Measurements from ENCODE around the gene DNAJB5.

Gene DNAJB5

GRCh38 chr9:34985311-34985899 is 4.1 kb upstream of the DNAJB5 start:
- peak; percentile 58 for DNase-seq

- DNase-seq: no peak
Measured at GRCh38 chr9:34986540-34987047, 3.0 kb upstream of the DNAJB5 start.

DNA sequence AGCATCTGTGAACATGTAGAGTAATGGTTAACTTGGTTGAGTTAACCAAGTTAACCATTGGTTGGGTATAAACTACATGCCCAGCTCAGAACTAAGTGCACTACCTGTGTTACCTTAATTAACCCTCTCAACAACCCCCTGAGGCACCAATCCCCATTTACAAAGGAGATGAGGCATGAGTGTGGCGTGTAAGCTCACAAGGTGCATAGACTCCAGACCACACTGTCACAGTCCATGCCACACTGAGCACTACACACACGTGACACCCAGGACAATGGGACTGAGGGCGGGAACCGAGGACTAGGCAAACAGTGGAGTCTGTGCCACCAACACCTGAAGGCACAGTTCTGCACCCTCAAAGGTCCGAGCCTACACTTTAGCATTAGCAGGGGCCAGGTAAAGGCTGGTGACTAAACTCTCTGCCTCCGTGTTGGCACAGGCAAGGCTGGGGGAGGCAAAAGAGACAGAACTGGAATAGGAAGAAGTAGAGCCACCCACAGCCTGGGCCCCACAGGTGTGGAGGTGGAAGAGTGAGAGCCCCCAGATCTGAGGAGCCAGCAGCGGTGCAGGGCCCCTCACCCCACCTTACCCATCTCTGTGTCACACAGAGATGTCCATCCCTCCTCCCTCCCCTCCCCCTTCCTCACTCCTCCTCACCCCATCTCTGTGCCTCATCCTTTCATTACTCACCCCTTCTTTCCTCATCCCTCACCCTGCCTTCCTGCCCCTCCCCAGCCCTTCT is 2.2 kb upstream of the DNAJB5 start:
- DNase-seq: no peak

GRCh38 chr9:34988218-34989002 is 1.1 kb upstream of the DNAJB5 start:
- DNase-seq: no peak

- DNase-seq: no peak
Measured at GRCh38 chr9:34989946-34990635, 546 bp downstream of the DNAJB5 start.

DNA sequence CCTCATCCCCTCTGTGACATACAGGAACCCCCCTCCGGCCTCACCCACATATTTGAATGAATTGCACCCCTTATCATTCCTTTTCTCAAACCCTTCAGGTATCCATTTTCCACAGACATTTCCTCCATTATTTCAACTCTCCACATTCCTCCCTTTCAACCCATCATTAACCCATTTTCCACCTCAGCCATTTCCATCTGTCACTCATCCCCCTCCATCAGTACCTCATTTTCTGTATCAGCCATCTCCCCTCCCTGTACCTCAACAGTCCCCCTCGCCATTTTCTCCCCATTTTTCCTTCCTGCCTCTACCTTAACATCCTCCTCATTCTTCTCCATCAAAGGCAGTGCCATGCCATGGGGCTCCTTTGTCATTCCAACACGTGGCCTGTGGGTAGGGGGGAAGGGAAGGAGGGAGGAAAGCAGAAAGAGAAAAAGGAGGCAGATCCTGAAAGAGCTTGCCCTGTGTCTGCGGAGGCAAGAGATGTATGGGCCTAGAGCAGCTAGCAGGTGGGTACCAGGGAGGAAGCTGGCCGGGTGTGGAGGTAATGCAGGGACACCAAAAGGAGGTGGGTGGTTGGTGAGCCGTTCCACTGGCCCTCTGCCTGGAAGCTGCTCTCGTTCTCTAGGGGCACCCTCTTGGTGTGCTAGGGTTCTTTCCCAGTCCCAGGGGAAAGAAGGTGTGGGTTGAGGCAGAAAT is 1.5 kb downstream of the DNAJB5 start:
- DNase-seq: no peak

GRCh38 chr9:34991607-34992375 is 2.2 kb downstream of the DNAJB5 start:
- no peak for DNase-seq

- peak; percentile 54 for DNase-seq
Measured at GRCh38 chr9:34992376-34992951, 2.9 kb downstream of the DNAJB5 start.

GRCh38 chr9:34993502-34994259 is 4.1 kb downstream of the DNAJB5 start:
- DNase-seq: no peak

DNA sequence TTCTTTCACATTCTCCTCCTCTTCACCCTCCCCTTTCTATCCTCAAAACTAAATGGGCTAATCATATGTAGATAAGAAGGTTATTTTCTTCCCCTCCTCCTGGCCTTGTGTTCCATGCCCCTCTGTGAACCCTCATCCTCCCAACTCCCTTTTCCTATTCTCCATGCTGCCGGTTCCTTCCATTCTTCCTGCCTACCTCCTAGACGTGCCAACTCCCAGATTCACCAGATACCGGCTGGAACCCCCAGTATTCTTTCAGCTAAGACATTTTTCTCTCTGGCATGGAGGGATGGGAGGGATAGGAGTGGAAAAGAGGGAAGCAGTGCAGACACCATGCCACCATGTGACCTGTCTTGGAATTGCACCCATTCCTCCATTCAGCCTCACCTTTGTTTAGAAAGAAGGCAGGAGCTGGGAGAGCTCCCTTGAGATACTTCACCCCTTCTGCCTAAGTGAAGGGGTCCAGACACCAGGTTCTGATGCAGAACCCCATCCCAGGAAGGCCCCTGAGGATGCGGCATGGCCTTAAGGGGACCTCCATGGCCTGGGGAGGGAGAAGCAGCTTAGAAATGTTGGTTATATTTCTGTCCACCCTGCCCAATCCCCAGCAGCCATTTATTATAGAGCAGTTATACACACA is 4.8 kb downstream of the DNAJB5 start:
- no peak for DNase-seq

- DNase-seq: no peak
Measured at GRCh38 chr9:34994900-34995669, 5.5 kb downstream of the DNAJB5 start.

DNA sequence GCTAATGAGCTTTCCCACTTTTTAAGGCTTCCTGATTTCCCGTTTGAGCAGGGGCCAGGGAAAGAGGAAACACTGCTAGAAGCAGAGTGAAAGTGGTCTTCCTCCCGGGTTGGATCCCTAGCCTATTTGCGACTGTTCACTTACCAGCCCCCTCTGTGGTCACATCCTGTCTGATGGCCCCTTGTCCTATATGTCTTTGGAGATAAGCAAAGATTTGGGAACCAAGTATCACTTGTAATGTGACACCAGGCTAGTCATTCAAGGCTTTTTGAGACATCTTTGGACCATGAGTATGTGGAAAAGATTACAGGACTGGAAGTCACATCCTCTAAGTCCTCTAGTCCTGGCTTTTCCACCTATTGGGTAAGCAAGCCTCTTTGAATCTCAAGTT is 6.1 kb downstream of the DNAJB5 start:
- DNase-seq: no peak

- DNase-seq: no peak
Measured at GRCh38 chr9:34996181-34996904, 6.8 kb downstream of the DNAJB5 start.

- DNase-seq: no peak
Measured at GRCh38 chr9:34996905-34997279, 7.3 kb downstream of the DNAJB5 start.

DNA sequence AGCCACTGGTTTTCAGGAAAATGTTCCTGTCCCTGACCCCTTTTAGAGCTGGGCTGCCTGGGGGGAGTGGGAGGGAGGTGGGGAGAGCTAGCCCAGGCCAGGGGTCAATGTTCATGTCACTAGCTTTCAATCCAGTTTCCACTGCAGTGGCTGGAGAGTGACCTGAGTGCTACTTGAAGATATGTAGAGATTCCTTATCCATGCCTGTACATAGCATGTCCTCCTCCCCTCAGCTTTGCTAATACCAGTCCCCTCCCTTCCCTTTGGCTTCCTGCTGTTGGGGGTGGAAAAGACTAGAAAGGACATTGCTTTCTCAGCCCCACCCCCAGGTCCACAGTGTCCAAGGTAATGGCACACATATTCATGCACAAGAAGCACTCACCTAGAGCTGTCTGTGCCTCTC is 7.8 kb downstream of the DNAJB5 start:
- DNase-seq: no peak

DNA sequence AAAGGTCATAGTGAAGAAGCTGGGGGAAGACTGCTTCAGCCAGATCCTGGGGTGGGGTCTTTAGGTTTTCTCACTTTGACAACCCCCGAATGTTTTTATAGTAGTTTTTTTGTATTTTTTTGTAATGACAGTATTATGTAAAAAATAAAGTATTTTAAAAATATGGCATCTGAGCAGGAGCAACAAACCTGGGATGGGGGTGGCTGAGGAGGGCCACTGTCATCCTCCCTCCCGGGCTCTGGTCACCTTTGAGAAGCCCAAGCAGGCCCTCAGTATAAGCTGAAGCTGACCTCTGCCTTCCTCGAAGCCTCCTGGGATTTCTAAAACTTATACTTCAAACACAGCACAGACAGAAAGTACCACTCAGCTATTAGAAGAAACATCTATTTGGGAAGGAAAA is 8.7 kb downstream of the DNAJB5 start:
- DNase-seq: no peak

DNA sequence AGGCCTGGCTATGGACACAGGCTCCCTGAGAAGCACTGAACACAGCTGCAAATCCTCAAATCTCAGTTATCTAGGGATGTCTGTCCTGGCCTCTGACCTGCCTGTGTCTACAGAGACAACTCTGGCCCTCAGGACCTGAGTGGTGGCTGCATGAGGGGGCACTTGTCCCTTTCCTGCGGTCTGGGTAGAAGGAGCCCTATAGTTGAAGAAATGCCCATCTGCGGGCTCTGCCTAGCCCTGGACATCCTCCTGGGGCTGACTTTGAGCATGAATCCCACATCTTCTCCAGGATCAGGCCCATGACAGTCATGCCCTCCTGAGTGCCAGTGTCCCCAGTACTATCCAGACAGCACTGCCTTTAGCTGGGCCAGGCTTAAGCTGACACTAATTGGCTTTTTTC is 10.0 kb downstream of the DNAJB5 start:
- no peak for DNase-seq

DNA sequence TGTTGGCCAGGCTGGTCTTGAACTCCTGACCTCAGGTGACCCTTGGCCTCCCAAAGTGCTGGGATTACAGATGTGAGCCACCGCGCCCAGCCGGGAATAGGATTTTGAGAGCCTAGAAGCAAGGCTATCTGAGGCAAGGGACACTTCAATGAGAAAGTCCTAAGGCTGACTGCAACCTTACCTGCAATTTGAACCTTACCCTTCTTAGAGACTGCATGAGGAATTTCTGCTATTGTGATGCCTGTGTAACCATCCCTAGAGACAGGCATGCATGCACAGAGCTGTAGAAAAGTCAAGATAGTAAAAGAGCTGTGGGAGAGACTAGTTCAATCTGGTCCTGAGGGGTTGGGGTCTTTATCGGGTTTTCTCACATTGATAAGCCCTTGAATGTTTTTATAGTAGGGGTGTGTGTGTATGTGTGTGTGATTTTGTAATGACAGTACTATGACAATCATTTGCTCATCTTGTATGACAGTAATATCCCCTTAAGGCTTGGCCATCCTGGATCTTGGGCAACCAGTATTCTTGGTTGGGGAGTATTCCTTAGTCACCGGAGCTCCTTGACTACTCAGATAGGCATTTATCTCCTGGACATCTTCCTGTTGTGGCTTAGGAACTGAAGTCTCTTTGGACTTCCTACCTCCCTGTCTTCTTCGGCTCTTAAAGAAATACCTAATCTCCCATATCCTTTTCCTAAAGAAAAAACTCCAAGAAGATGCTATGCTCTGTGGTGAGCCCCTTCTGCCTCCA is 11.2 kb downstream of the DNAJB5 start:
- DNase-seq: no peak
